Peyer's patch (tissue), 4 donors: ENCODE results near the gene RAN.

ENCODE experiments used
- CTCF ChIP-seq, 6 experiments: fragments of 450-650 bp in 4 of 6; fragments of 200-600 bp in 2 of 6; sonication (generic) in 1 of 6; IDR thresholded peaks; one replicate each; pipeline ENCODE4 v1.5.1; 2017 to 2019; ENCODE audit warnings: antibody characterized with exemption in 6 of 6, mild to moderate bottlenecking in 3 of 6, moderate library complexity in 1 of 6
- POLR2A ChIP-seq, 2 donors: fragments of 450-650 bp; IDR thresholded peaks; one replicate each; pipeline ENCODE4 v1.5.1; 2017; ENCODE audit warnings: antibody characterized with exemption in 2 of 2, mild to moderate bottlenecking in 2 of 2, moderate library complexity in 2 of 2

DNA sequence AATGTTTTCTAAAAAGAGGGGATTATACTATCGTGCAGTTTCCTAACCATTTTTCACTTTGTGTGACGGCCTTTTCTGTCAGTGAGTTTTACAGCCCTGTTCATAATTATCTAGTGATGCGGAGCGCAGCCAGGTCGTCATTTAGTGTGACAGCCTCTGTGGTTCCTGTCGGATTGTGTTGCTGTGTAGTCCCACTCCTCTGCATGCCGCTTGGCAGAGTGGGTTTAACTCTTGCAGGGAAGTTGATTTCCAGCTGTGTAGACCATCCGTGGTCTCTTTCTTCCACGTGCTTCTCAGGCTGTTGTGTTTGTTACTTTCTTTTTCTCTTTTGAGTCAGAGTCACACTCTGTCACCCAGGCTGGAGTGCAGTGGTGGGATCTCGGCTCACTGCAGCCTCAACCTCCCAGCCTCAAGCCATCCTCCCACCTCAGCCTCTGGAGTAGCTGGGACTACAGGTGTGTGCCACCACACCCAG, 8.6 kb downstream of the RAN start:
- TF ChIP-seq CTCF (IDR thresholded peaks at IDR 0.05) (no peak), POLR2A (IDR thresholded peaks at IDR 0.05) (no peak)
